ENCODE results near the gene DNAJC3.

Gene DNAJC3

GRCh38 chr13:95813139-95813538, 136.2 kb downstream of the DNAJC3 start:
- Histone ChIP-seq H3K27ac (no peak overlapping the region), H3K4me3 (no peak overlapping the region)

GRCh38 chr13:95814495-95814894, 137.6 kb downstream of the DNAJC3 start:
- Histone ChIP-seq H3K4me3 (no peak overlapping the region), H3K27ac (no peak overlapping the region)

- H3K4me3 ChIP-seq = no peak overlapping the region
- H3K27ac ChIP-seq = no peak overlapping the region
Observed at GRCh38 chr13:95822303-95822702, 145.4 kb downstream of the DNAJC3 start.

GRCh38 chr13:95833126-95833525, 156.2 kb downstream of the DNAJC3 start:
- no peak overlapping the region for H3K4me3 ChIP-seq
- H3K27ac ChIP-seq = no peak overlapping the region

GRCh38 chr13:95833719-95834118, 156.8 kb downstream of the DNAJC3 start:
- Histone ChIP-seq H3K4me3 (no peak overlapping the region), H3K27ac (no peak overlapping the region)

- H3K4me3 ChIP-seq = no peak overlapping the region
- H3K27ac ChIP-seq = no peak overlapping the region
Observed at GRCh38 chr13:95834134-95834765, 157.3 kb downstream of the DNAJC3 start.

- H3K27ac ChIP-seq = no peak overlapping the region
Observed at GRCh38 chr13:95841894-95842293, 165.0 kb downstream of the DNAJC3 start.

GRCh38 chr13:95842898-95843297, 166.0 kb downstream of the DNAJC3 start:
- no peak overlapping the region for H3K27ac ChIP-seq

More at GRCh38 chr13:95841894-95842293, 165.0 kb downstream of the DNAJC3 start:
- no peak overlapping the region for H3K4me3 ChIP-seq

More at GRCh38 chr13:95842898-95843297, 166.0 kb downstream of the DNAJC3 start:
- H3K4me3 ChIP-seq = no peak overlapping the region
